HG02840 (cell line): Measurements from ENCODE around the gene GLIPR1.
"Not testable (repeated sequence)": the region's sequence is repeated elsewhere in the genome, so short reads cannot be mapped to it uniquely, and the experiment has no call there.

Source experiments
- ATAC-seq: cut with Tn5 transposase; IDR thresholded peaks from one replicate; pipeline ENCODE4 v1.9.1; 2021; ENCODE audit warnings: mild to moderate bottlenecking, moderate library complexity, moderate number of reproducible peaks; ENCODE audit not compliant: unreplicated experiment, low FRiP score

Gene GLIPR1

DNA sequence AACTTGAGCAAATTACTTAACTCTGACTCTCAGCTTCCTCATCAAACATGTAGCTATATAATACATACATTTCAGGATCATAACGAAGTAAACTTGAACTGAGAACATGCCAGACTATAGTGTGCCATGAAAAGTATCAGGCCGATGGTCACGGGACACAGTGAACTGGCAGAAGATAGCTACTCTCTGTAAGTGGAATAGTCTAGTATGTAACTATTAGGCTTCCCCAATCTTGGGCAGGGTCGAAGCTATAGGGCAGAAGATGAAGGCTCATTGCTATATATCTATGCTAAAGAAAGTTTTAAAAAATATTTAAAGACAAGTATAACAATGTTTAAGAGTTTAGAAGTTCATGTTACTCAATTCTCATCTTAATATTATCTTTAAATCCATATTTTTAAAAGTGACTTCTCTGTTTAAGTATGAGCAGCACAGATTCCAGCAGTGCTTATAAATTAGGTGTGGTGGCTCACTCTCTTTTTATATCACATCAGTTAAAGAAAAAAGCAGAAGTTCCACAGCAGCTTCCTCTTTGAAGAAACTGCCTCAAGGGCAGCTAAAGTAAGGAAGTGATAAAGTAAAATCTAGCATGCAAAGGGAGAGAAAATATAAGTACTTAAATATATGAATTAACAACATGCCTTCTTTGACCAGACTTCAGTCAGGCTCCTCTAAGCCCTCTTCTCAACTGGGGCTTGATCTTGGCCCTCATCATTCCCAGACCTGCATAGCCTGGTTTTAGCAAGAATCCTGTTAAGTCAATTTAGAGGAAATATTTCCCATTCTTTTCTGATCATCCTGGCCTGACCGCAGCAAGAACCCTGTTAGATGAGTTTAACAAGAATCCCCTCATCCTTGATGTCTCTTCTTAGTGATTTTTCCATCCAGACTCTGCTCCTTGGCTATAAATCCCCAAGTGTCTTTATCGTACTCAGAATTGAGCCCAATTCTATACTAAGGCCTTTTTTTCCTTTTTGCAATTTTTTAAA, 8.4 kb upstream of the GLIPR1 start:
- no peak for ATAC-seq

- no peak for ATAC-seq
These were observed 6.4 kb upstream of the GLIPR1 start for GRCh38 chr12:75474116-75474515.

- no peak for ATAC-seq
These were observed 4.5 kb upstream of the GLIPR1 start for GRCh38 chr12:75476071-75476470.

GRCh38 chr12:75477137-75477536, 3.4 kb upstream of the GLIPR1 start:
- no peak for ATAC-seq

DNA sequence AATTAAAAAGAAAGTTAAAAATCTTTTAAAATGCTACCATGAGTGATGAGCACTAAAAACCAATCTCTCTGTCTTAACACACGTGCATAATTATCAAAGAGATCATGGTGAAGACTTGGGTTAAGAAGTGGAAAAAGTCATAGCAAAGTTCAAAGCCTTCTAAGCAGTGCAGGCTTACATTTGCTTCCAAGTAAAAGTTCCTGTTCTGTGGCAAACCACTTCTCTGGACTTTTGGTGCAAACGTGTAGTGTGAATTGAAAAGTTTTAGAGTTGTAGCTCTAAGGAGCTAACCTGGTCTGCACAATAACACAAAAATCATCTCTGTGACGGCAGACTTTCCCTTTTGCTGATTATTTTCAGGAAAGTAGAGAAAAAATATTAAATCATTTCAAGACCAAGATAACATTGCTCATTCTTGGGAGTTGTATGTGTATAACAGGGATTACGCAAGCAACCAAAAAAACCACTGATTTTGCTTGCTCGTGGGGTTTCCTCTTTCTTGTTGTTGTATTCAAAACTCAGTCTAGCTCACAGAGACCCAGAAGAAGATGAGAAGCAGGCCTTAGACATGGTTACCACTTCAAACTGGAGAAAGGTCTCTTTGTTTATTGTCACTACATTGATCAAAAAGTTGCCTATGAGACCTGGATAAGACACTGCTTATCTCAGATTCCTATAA, 2.3 kb upstream of the GLIPR1 start:
- ATAC-seq: no peak

- ATAC-seq: peak; percentile 27
These were observed 543 bp upstream of the GLIPR1 start for GRCh38 chr12:75479963-75480461.

DNA sequence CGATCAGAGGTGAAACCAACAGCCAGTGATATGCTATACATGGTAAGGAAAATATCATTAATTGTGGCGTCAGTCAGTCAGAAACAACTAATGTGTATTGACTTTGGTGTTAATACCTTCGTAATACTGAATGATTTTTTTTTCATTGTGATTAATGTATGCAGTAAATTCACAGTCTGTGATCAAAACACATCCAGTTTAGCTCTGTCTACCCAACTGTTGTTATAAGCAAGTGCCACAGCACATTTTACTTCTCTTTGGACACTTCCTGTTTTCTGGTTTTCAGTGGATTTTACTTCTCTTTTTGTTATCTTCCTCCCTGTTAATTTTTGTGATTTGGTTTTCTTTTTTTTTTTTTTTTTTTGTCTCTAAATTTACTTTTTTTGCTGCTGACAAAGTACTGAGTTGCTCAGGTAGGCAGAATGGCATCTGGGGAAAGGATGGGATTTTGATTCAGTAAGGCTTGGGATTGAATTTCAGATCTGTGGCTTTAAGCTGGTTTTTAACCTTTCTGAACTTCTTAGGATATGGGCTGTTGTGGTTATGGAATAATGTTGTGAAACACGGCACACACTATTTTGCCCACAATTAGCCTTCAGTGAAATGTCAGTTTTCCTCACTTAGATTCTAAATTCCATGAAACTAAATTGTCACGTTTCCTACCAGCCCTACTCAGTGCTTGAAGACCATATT, 604 bp downstream of the GLIPR1 start:
- ATAC-seq: peak; percentile 16

DNA sequence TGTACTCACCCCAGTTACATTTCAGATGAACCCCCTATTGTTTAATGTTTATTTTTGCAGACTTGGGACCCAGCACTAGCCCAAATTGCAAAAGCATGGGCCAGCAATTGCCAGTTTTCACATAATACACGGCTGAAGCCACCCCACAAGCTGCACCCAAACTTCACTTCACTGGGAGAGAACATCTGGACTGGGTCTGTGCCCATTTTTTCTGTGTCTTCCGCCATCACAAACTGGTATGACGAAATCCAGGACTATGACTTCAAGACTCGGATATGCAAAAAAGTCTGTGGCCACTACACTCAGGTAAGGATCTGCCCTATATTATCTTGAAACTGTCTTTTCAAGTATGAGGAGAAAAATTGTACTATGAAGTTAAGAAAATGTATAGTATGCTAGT, 1.2 kb downstream of the GLIPR1 start:
- no peak for ATAC-seq

- peak; percentile 22 for ATAC-seq
These were observed 2.1 kb downstream of the GLIPR1 start for GRCh38 chr12:75482646-75483045.

- ATAC-seq: no peak
These were observed 2.9 kb downstream of the GLIPR1 start for GRCh38 chr12:75483431-75483830.

DNA sequence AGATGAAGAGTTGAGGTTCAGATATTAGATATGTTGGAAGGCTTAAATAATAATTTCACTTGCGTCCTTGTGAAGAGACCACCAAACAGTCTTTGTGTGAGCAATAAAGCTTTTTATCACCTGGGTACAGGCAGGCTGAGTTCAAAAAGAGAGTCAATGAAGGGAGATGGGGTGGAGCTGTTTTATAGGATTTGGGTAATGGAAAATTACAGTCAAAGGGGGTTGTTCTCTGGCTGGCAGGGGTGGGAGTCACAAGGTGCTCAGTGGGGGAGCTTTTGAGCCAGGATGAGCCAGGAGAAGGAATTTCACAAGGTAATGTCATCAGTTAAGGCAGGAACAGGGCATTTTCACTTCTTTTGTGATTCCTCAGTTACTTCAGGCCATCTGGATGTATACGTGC, 3.9 kb downstream of the GLIPR1 start:
- ATAC-seq: not testable (repeated sequence)

DNA sequence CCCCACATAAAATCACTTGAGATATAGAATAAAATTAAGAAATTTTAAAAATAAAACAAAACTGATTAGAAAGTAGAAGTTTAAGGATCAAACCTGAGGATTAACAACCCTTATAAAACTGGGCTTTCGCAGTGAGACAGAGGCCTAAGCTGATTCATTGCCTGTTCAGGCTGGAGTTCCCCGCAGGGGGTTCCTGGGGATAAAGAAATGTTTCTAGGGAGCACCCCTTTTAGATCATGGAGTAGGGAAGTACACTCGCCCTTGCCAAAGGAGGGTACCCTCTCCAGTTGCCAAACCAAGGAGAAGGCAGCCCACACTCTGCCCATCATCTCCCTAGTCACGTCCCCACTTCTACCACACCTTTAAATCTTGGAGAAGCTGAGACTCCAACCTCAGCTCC, 6.8 kb downstream of the GLIPR1 start:
- no peak for ATAC-seq

DNA sequence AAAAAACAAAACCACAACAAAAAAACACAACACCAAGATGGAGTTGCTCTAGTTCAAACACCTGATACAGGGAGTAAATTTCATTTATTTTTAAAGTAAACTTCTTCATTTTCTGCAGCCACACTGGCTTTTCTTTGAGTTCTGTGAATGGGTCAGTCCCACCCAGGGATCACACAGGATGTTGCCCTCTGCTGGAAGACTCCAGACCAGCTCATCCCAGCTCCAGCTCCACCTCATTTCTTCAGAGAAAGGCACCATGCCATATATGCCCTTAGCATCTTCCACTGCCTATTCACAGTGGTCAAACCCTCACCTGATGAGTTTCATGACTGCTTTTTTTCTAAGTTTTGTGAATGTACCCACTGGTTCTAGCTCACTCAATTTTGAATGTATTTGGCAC, 8.0 kb downstream of the GLIPR1 start:
- ATAC-seq: peak; percentile 46

DNA sequence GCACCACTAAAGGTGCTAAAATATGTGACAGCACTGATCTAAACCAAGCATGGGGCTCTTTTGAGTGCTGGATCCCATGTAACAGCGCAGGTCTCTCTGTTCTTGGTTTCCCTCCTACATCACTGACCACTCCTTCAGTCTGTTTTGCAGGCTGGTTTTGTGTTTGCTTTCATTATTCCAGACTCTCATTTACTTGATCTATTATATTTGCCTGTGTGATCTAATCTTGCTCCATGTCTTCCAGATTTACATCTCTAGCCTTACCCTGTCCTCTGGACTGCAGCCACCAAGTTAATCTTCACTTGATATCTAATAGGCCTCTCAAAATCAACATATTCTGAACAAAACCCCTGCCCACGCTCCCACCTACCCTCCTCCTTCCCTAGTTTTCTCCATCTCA, 8.6 kb downstream of the GLIPR1 start:
- ATAC-seq: no peak

GRCh38 chr12:75489613-75490210, 9.2 kb downstream of the GLIPR1 start:
- no peak for ATAC-seq

DNA sequence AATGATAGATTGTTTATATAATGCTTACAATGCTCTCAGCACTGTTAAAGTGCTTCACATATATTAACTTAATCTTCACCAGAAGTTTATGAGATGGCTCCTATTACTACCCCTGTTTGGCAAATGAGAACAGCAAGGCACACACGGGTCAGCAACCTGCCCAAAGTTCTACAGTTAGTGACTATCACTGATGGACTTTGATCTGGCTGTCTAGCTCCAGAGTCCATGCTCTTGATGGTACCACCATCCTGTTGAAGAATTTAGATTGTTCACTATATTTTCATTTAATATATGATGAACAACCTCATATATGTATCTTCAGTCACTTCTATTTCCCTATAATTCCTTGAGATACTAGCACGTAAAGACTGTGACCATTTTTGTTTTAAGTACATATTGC, 10.6 kb downstream of the GLIPR1 start:
- ATAC-seq: no peak

DNA sequence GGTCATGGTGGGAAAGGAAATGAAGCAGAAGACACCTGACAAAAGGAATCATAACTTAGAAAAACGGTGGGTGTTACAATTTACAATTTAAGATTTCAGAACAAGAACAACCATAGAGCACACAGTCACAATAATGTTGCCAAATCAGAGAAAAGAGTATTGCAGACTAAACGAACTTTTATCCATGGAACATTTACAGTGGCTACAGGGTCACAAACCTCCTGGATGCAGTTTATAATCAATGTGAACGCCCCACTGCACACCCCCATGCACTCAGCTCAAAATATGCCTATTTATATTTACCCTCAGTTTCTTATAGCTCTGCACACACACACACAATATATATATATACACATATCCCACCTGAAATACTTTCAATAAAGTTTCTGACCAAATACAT, 22.9 kb downstream of the GLIPR1 start:
- no peak for ATAC-seq

DNA sequence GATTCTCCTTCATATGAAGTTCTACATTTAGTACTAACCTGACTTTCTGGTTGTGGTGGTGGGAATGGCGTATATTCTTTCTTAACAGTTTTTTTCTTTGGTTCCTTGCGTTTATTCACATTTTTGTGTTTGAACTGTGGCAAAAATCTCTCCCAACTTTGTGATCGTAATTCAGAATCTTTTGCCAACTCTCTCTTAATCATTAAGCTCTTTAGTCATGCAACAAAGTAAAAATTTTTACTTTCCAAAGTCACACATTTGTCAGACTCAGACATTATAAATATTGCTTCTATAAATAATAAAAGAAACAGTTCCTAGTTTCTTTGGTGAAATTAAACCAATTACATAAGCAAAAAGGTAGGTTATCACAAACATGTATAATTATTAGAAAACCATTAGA, 23.3 kb downstream of the GLIPR1 start:
- no peak for ATAC-seq

GRCh38 chr12:75505706-75506312, 25.3 kb downstream of the GLIPR1 start:
- ATAC-seq: no peak

- ATAC-seq: no peak
These were observed 26.5 kb downstream of the GLIPR1 start for GRCh38 chr12:75507086-75507485.
